GM20431 (cell line): ENCODE measurements around the gene CCDC30.
"Not testable (repeated sequence)": the region's sequence is repeated elsewhere in the genome, so short reads cannot be mapped to it uniquely, and the experiment has no call there.

ENCODE experiments used
- in situ Hi-C: fragments of 300-500 bp; cut with MseI, MboI; formaldehyde crosslinking; loops from one replicate; pipeline ENCODE4 v1.15.0; 2020; ENCODE audit warnings: low sequenced_read_pairs; ENCODE audit not compliant: unreplicated experiment

The CCDC30 gene

GRCh38 chr1:42620307-42620706, 157.2 kb downstream of the CCDC30 start:
- in situ Hi-C loops: no loop called here

GRCh38 chr1:42621180-42621579, 158.1 kb downstream of the CCDC30 start:
- in situ Hi-C loops: not testable (repeated sequence)

GRCh38 chr1:42627205-42627604, 164.1 kb downstream of the CCDC30 start:
- in situ Hi-C loops: not testable (repeated sequence)

- in situ Hi-C loops: no loop called here
These were observed 176.0 kb downstream of the CCDC30 start for GRCh38 chr1:42639116-42639515.

- in situ Hi-C loops: no loop called here
These were observed 183.0 kb downstream of the CCDC30 start for GRCh38 chr1:42646056-42646455.

- in situ Hi-C loops: no loop called here
These were observed 194.1 kb downstream of the CCDC30 start for GRCh38 chr1:42657201-42657600.

GRCh38 chr1:42657981-42658876, 195.1 kb downstream of the CCDC30 start, which contains the start of gene PPIH:
PPIH (plus strand) TSS chr1:42658423; CDS start chr1:42658447, 24 bp downstream.
- in situ Hi-C loops: no loop called here

GRCh38 chr1:42658877-42659337, 195.8 kb downstream of the CCDC30 start:
- in situ Hi-C loops: no loop called here

GRCh38 chr1:42660907-42661500, 197.9 kb downstream of the CCDC30 start:
- in situ Hi-C loops: no loop called here

GRCh38 chr1:42669936-42670335, 206.8 kb downstream of the CCDC30 start:
- in situ Hi-C loops: no loop called here

- in situ Hi-C loops: no loop called here
These were observed 207.3 kb downstream of the CCDC30 start for GRCh38 chr1:42670425-42670824.

GRCh38 chr1:42674214-42674613, 211.1 kb downstream of the CCDC30 start:
- in situ Hi-C loops: no loop called here

GRCh38 chr1:42674682-42675081, 211.6 kb downstream of the CCDC30 start:
- in situ Hi-C loops: no loop called here

- in situ Hi-C loops: no loop called here
These were observed 212.4 kb downstream of the CCDC30 start for GRCh38 chr1:42675467-42675866.

GRCh38 chr1:42676534-42677087, 213.5 kb downstream of the CCDC30 start:
- in situ Hi-C loops: no loop called here

- in situ Hi-C loops: no loop called here
These were observed 216.4 kb downstream of the CCDC30 start for GRCh38 chr1:42679364-42679983.

GRCh38 chr1:42680055-42680454, 217.0 kb downstream of the CCDC30 start:
- in situ Hi-C loops: no loop called here

- in situ Hi-C loops: no loop called here
These were observed 218.0 kb downstream of the CCDC30 start for GRCh38 chr1:42680921-42681683.

GRCh38 chr1:42681741-42682483, 218.8 kb downstream of the CCDC30 start, which contains the start of gene YBX1:
YBX1 (plus strand) TSS chr1:42682418; CDS start chr1:42682566, 148 bp downstream.
- in situ Hi-C loops: no loop called here
